Stimulated activated CD8-positive, alpha-beta memory T cell treated with anti-CD3 and anti-CD28 coated beads, Interleukin-15, amount 100 ng/mL, for 4 hours (primary cell): ENCODE measurements around the gene UNC119B.

Experiments used
- DNase-seq, 2 donors: peaks; one replicate each; pipeline ENCODE4 v3.0.0-alpha.2; 2020; ENCODE audit warnings: low read depth in 2 of 2

The UNC119B gene

GRCh38 chr12:120739821-120740613 lies 29.8 kb downstream of the UNC119B start:
- no peak for DNase-seq

GRCh38 chr12:120740871-120741270 lies 30.6 kb downstream of the UNC119B start:
- DNase-seq = no peak

- DNase-seq = no peak
These were observed 31.5 kb downstream of the UNC119B start for GRCh38 chr12:120741476-120742421.

- no peak for DNase-seq
These were observed 34.8 kb downstream of the UNC119B start for GRCh38 chr12:120744922-120745493.

GRCh38 chr12:120748242-120748641 lies 38.0 kb downstream of the UNC119B start:
- DNase-seq = no peak

GRCh38 chr12:120749256-120749655 lies 39.0 kb downstream of the UNC119B start:
- no peak for DNase-seq

GRCh38 chr12:120750806-120751205 lies 40.5 kb downstream of the UNC119B start:
- DNase-seq = no peak

- no peak for DNase-seq
These were observed 41.1 kb downstream of the UNC119B start for GRCh38 chr12:120751389-120751788.

- DNase-seq = no peak
These were observed 44.5 kb downstream of the UNC119B start for GRCh38 chr12:120754792-120755191.

- DNase-seq = no peak
These were observed 45.0 kb downstream of the UNC119B start for GRCh38 chr12:120755269-120755668.

GRCh38 chr12:120757226-120757742 lies 47.0 kb downstream of the UNC119B start:
- no peak for DNase-seq

GRCh38 chr12:120757949-120758348 lies 47.7 kb downstream of the UNC119B start:
- DNase-seq = no peak

- no peak for DNase-seq
These were observed 48.7 kb downstream of the UNC119B start for GRCh38 chr12:120758798-120759590.

- DNase-seq = no peak
These were observed 49.5 kb downstream of the UNC119B start for GRCh38 chr12:120759591-120760348.

GRCh38 chr12:120760349-120761254 lies 50.3 kb downstream of the UNC119B start:
- DNase-seq = no peak

GRCh38 chr12:120761519-120761934 lies 51.3 kb downstream of the UNC119B start:
- no peak for DNase-seq

- DNase-seq = no peak
These were observed 51.8 kb downstream of the UNC119B start for GRCh38 chr12:120762086-120762485.

- DNase-seq = no peak
These were observed 53.0 kb downstream of the UNC119B start for GRCh38 chr12:120763250-120763649.

- DNase-seq = no peak
These were observed 54.6 kb downstream of the UNC119B start for GRCh38 chr12:120764816-120765215.
